Mammary epithelial cell (primary cell): ENCODE measurements around the gene PATL1.

Experiments used
- EZH2 ChIP-seq: IDR thresholded peaks from 2 replicates; pipeline ENCODE4 v1.6.1; 2012; ENCODE audit warnings: low read length, inconsistent platforms, borderline replicate concordance
- TF ChIP-seq, protein P1 (sequence below), 2 donors: IDR thresholded peaks in 1 of 2; conservative IDR thresholded peaks in 1 of 2; 2 replicates each; pipeline ENCODE4 v1.5.1; 2011 to 2012; ENCODE audit warnings: inconsistent platforms in 2 of 2, low read length in 2 of 2, mild to moderate bottlenecking in 2 of 2, control low read depth in 1 of 2, low read depth in 1 of 2; ENCODE audit not compliant: insufficient read depth in 1 of 2; ENCODE audit errors: extremely low read depth in 1 of 2

DNA sequence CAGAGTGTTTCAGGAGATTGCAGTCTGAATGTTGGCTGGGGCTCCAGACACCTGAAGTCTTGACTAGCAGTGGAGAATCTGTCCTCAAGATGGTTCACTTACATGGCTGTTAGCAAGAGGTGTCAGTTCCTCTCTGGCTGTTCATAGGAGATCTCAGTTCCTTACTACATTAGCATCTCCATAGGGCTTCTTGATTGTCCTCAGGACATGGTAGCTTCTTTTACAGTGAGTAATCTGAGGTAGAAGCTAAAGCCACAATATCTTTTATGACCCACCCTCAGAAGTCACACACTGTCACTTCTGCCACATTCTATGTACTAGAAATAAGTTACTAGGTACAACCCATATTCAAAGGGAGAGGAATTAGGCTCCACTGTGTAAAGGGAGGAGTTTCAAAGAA is 10.5 kb upstream of the PATL1 start:
- TF ChIP-seq, protein P1, sequence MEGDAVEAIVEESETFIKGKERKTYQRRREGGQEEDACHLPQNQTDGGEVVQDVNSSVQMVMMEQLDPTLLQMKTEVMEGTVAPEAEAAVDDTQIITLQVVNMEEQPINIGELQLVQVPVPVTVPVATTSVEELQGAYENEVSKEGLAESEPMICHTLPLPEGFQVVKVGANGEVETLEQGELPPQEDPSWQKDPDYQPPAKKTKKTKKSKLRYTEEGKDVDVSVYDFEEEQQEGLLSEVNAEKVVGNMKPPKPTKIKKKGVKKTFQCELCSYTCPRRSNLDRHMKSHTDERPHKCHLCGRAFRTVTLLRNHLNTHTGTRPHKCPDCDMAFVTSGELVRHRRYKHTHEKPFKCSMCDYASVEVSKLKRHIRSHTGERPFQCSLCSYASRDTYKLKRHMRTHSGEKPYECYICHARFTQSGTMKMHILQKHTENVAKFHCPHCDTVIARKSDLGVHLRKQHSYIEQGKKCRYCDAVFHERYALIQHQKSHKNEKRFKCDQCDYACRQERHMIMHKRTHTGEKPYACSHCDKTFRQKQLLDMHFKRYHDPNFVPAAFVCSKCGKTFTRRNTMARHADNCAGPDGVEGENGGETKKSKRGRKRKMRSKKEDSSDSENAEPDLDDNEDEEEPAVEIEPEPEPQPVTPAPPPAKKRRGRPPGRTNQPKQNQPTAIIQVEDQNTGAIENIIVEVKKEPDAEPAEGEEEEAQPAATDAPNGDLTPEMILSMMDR (conservative IDR thresholded peaks at IDR 0.05 in 1 of 2, IDR thresholded peaks at IDR 0.05 in 1 of 2; ENCODE audit: extremely low read depth in 1 of 2, insufficient read depth in 1 of 2, low read depth in 1 of 2, low read length in 2 of 2), result no peak
- TF ChIP-seq EZH2, result no peak
